Osteoblast (primary cell): ENCODE measurements around the gene MCC. TPM values are rescaled to one million over a fixed set of nuclear protein-coding genes. Genes with fewer than 3 reads are reported as not detected.
"Not testable (repeated sequence)": the region's sequence is repeated elsewhere in the genome, so short reads cannot be mapped to it uniquely, and the experiment has no call there.

Source experiments
- DNase-seq: peaks from one replicate; pipeline ENCODE4 v3.0.0; 2011; ENCODE audit warnings: low spot score, mixed read lengths; ENCODE audit not compliant: insufficient read length; ENCODE audit errors: missing footprints
- H2AFZ ChIP-seq: 2 replicates; pipeline ENCODE4 v1.6.0; 2011; ENCODE audit warnings: mild to moderate bottlenecking, low read length
- H3K27ac ChIP-seq: 2 replicates; pipeline ENCODE4 v1.5.1; 2011; ENCODE audit warnings: mild to moderate bottlenecking, low read depth, low read length, moderate library complexity
- H3K27me3 ChIP-seq: 2 replicates; pipeline ENCODE4 v1.6.0; 2012; ENCODE audit warnings: mild to moderate bottlenecking, control low read depth, inconsistent platforms, low read length, moderate library complexity; ENCODE audit not compliant: insufficient read depth
- H3K36me3 ChIP-seq: 2 replicates; pipeline ENCODE4 v1.5.1; 2011; ENCODE audit warnings: mild to moderate bottlenecking, low read length, control low read depth, moderate library complexity; ENCODE audit not compliant: insufficient read depth
- H3K4me1 ChIP-seq: 2 replicates; pipeline ENCODE4 v1.5.1; 2011; ENCODE audit warnings: mild to moderate bottlenecking, low read length, control low read depth, moderate library complexity; ENCODE audit not compliant: insufficient read depth
- H3K4me2 ChIP-seq: 2 replicates; pipeline ENCODE4 v1.6.0; 2011; ENCODE audit warnings: mild to moderate bottlenecking, low read length; ENCODE audit not compliant: insufficient read depth
- H3K4me3 ChIP-seq: fragments of 200-600 bp; sonication (generic); 3 replicates; pipeline ENCODE4 v1.5.1; 2012; ENCODE audit warnings: mild to moderate bottlenecking, low read length, inconsistent platforms; ENCODE audit not compliant: insufficient read depth
- H3K79me2 ChIP-seq: 2 replicates; pipeline ENCODE4 v1.6.0; 2012; ENCODE audit warnings: mild to moderate bottlenecking, low read length, control low read depth, inconsistent platforms; ENCODE audit not compliant: insufficient read depth
- H3K9me3 ChIP-seq: 2 replicates; pipeline ENCODE4 v1.5.1; 2011; ENCODE audit warnings: low read depth, low read length, control low read depth
- H4K20me1 ChIP-seq: 2 replicates; pipeline ENCODE4 v1.6.0; 2012; ENCODE audit warnings: mild to moderate bottlenecking, low read length, control low read depth; ENCODE audit not compliant: insufficient read depth
- total RNA-seq: library from RNA; depleted of rRNA; stranded (reverse); fragments of >200 nt; gene quantifications from 2 replicates; pipeline ENCODE4 v1.2.3, GENCODE V29; 2012
- TF ChIP-seq, protein P1 (sequence below): IDR thresholded peaks from 2 replicates; pipeline ENCODE4 v1.5.1; 2011; ENCODE audit warnings: mild to moderate bottlenecking, low read depth, low read length, moderate library complexity; ENCODE audit errors: extremely low read depth

The MCC gene
- total RNA-seq, 1 donor, result 45.6 TPM

DNA sequence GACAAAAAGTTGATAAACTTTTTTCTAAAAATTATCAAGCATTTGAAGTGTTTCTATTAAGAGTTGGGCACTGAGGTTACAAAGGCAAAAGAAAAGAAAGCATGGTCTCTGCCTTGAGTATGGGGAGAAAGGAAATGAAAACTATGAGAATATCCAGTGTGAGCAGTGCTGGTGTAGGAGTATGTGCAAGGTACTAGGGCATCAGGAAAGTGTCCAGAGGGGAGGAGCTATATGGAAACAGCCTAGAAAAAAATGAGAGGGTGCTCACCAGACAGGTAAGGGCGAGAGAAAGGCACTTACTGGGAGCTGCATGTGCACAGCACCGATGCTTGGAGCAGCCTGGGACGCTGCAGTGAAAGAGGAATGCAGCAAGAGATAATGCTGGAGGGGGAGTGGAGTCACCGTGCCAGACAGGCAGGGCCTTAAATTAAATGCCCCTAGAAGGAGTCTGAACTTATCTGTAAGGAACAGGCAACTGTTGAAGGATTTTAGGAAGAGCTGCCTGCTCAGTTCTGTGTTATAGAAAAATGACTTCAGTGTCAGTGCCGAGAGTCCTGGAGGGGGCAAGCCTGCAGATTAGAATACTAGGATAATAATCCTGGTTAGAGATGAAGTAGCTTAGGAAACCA, 14.0 kb downstream of the MCC start:
- Histone ChIP-seq H3K9me3 (no peaks in the 10 kb centered on the region), H3K4me3 (no peak overlapping the region), H2AFZ (no peak overlapping the region), H3K27ac (no peak overlapping the region), H3K36me3 (no peaks in the 10 kb centered on the region), H3K4me1 (no peaks in the 10 kb centered on the region), H3K27me3 (peaks cover 3% of the 10 kb centered on the region), H3K79me2 (no peaks in the 10 kb centered on the region), H3K4me2 (no peak overlapping the region), H4K20me1 (no peaks in the 10 kb centered on the region)
- TF ChIP-seq, protein P1, sequence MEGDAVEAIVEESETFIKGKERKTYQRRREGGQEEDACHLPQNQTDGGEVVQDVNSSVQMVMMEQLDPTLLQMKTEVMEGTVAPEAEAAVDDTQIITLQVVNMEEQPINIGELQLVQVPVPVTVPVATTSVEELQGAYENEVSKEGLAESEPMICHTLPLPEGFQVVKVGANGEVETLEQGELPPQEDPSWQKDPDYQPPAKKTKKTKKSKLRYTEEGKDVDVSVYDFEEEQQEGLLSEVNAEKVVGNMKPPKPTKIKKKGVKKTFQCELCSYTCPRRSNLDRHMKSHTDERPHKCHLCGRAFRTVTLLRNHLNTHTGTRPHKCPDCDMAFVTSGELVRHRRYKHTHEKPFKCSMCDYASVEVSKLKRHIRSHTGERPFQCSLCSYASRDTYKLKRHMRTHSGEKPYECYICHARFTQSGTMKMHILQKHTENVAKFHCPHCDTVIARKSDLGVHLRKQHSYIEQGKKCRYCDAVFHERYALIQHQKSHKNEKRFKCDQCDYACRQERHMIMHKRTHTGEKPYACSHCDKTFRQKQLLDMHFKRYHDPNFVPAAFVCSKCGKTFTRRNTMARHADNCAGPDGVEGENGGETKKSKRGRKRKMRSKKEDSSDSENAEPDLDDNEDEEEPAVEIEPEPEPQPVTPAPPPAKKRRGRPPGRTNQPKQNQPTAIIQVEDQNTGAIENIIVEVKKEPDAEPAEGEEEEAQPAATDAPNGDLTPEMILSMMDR, result no peak
- no peak for DNase-seq

DNA sequence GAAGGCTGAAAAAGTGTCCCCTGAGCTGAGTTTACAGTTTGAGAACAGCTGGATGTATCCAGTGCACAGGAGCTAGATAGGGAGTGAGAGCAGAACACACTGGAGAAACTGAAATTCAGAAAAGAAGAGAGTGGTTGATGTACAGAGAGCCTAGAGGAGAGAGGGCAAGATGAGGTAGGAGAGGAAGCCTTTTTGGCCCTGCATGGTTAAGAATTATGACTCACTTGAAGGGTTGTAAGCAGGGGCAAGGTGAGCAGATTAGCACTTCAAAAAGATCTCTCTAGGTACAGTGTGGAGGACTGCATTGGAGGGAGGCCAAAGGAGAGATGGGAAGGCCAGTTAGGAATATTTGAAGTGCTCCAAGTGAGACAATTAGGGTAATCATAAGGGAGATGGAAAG, 25.2 kb downstream of the MCC start:
- TF ChIP-seq, protein P1, result no peak

DNA sequence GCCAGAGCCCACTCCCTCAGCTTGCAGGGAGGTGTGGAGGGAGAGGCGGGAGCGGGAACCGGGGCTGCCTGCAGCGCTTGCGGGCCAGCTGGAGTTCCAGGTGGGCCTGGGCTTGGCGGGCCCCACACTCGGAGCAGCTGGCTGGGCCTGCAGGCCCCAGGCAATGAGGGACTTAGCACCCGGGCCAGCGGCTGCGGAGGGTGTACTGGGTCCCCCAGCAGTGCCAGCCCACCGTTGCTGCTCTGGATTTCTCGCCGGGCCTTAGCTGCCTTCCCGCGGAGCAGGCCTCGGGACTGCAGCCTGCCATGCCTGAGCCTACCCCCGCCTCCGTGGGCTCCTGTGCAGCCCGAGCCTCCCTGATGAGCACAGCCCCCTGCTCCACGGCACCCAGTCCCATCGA, 31.1 kb downstream of the MCC start:
- not testable (repeated sequence) for H2AFZ ChIP-seq, H3K79me2 ChIP-seq, H3K4me1 ChIP-seq, H4K20me1 ChIP-seq, H3K9me3 ChIP-seq, H3K27ac ChIP-seq, H3K27me3 ChIP-seq, H3K36me3 ChIP-seq, DNase-seq, H3K4me2 ChIP-seq, H3K4me3 ChIP-seq

More for the DNA sequence above, 25.2 kb downstream of the MCC start:
- H3K9me3 ChIP-seq, result no peaks in the 10 kb centered on the region
- H3K27ac ChIP-seq, result no peak overlapping the region
- H4K20me1 ChIP-seq, result no peaks in the 10 kb centered on the region
- H3K4me1 ChIP-seq, result no peaks in the 10 kb centered on the region
- no peak overlapping the region for H3K4me2 ChIP-seq
- H3K27me3 ChIP-seq, result no peaks in the 10 kb centered on the region
- no peaks in the 10 kb centered on the region for H3K79me2 ChIP-seq
- DNase-seq, result no peak
- no peak overlapping the region for H2AFZ ChIP-seq
- H3K36me3 ChIP-seq, result no peaks in the 10 kb centered on the region
- H3K4me3 ChIP-seq, result no peak overlapping the region

DNA sequence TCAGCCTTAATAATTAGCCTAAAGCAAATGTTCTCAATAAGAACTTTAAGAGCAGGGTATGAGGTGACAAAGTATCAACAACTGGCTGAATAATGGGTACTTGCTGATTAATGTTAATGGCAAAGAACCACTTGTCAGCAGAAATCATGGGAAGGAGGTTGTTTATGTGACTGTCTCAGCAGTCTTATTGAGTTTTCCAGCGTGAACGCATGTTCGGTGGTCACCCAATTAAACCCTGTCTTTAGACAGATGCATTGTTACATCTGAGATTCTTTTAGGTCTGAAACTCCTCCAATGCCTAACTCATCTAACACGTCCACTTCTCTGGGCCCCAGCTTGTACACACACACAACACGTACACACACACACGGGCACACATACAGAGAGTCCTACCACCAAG, 35.3 kb downstream of the MCC start:
- H4K20me1 ChIP-seq, result no peaks in the 10 kb centered on the region
- H3K27ac ChIP-seq, result no peak overlapping the region
- no peak for DNase-seq
- no peak overlapping the region for H3K4me3 ChIP-seq
- H3K27me3 ChIP-seq, result no peaks in the 10 kb centered on the region
- H3K79me2 ChIP-seq, result no peaks in the 10 kb centered on the region
- H3K9me3 ChIP-seq, result no peaks in the 10 kb centered on the region
- H2AFZ ChIP-seq, result no peak overlapping the region
- H3K4me2 ChIP-seq, result no peak overlapping the region
- no peaks in the 10 kb centered on the region for H3K36me3 ChIP-seq
- TF ChIP-seq, protein P1, result no peak
- H3K4me1 ChIP-seq, result no peaks in the 10 kb centered on the region
